HL-60 (cell line): ENCODE measurements around the gene ITIH5.

Source experiments
- CTCF ChIP-seq: IDR thresholded peaks from one replicate; pipeline ENCODE4 v1.5.1; 2011; ENCODE audit warnings: low read length, control low read depth, inconsistent platforms; ENCODE audit not compliant: insufficient read depth
- GABPA ChIP-seq: IDR thresholded peaks from 2 replicates; pipeline ENCODE4 v1.6.1; 2012; ENCODE audit warnings: low read depth
- POLR2AphosphoS5 ChIP-seq: IDR thresholded peaks from 2 replicates; pipeline ENCODE4 v1.6.1; 2012; ENCODE audit warnings: low read depth
- SPI1 ChIP-seq: IDR thresholded peaks from 2 replicates; pipeline ENCODE4 v1.6.1; 2012; ENCODE audit warnings: low read depth, mild to moderate bottlenecking, borderline replicate concordance

- TF ChIP-seq CTCF (no peak), SPI1 (no peak), POLR2AphosphoS5 (no peak), GABPA (no peak)
These were observed 57.2 kb downstream of the ITIH5 start for GRCh38 chr10:7609556-7609955.
